GM12875 (cell line): ENCODE data around the gene HEXD.

Experiments
- H3K4me3 ChIP-seq: one replicate; pipeline ENCODE4 v1.5.1; 2011; ENCODE audit warnings: low read depth, low read length, control low read depth
- TF ChIP-seq, protein P1 (sequence below): IDR thresholded peaks from 2 replicates; pipeline ENCODE4 v1.5.1; 2011; ENCODE audit warnings: low read depth, mild to moderate bottlenecking, control low read depth, inconsistent platforms, low read length, moderate library complexity, borderline replicate concordance; ENCODE audit not compliant: insufficient read depth

HEXD gene

DNA sequence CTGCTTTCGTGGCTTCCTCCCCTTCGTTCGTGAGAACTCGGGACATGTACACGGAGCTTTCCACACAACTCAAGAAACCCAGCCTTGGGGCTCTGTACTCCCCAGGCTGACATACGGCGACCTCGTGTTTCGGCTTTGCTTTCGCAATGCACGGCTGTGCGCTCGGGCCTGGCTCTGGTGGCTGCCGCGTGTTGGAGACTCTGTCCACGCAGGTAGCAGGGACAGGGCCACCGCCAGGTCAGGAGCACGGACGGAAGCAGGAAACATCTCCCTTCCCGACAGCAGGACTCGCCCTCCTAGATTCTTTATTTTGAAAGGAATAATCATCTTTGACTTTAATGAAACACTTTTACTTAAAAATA is 29.2 kb upstream of the HEXD start:
- H3K4me3 ChIP-seq, result no peak overlapping the region
- TF ChIP-seq, protein P1, sequence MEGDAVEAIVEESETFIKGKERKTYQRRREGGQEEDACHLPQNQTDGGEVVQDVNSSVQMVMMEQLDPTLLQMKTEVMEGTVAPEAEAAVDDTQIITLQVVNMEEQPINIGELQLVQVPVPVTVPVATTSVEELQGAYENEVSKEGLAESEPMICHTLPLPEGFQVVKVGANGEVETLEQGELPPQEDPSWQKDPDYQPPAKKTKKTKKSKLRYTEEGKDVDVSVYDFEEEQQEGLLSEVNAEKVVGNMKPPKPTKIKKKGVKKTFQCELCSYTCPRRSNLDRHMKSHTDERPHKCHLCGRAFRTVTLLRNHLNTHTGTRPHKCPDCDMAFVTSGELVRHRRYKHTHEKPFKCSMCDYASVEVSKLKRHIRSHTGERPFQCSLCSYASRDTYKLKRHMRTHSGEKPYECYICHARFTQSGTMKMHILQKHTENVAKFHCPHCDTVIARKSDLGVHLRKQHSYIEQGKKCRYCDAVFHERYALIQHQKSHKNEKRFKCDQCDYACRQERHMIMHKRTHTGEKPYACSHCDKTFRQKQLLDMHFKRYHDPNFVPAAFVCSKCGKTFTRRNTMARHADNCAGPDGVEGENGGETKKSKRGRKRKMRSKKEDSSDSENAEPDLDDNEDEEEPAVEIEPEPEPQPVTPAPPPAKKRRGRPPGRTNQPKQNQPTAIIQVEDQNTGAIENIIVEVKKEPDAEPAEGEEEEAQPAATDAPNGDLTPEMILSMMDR, result no peak

- TF ChIP-seq, protein P1, result no peak
- no peak overlapping the region for H3K4me3 ChIP-seq
These were observed 28.8 kb upstream of the HEXD start for GRCh38 chr17:82389379-82389778.

- TF ChIP-seq, protein P1, result no peak
- H3K4me3 ChIP-seq, result no peak overlapping the region
These were observed 27.9 kb upstream of the HEXD start for GRCh38 chr17:82390015-82390859.

DNA sequence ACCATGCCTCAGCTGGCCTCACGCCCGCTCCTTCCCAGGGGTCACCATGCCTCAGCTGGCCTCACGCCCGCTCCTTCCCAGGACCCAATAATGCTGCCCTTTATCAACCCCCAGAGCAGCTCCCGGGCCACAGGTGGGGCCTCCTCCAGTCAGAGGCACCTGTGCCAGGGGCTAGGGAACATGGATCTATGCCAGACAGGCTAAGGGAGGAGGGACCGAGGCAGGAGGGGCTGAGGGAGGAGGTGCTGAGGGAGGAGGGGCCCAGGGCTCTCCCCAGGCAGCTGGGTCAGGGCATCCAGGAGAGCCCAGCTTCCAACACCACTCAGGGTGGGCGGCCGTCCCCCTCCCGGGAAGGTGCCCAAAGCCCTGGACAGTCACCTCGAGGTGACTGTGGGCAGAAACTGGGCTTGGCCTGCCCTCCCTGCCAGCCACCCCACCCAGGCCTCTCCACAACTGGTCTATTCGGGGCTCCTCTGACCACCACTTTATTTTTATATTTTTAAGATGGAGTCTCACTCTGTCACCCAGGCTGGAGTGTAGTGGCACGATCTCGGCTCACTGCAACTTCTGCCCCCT is 27.2 kb upstream of the HEXD start:
- no peak overlapping the region for H3K4me3 ChIP-seq
- TF ChIP-seq, protein P1, result no peak

GRCh38 chr17:82391496-82392066 is 26.6 kb upstream of the HEXD start:
- TF ChIP-seq, protein P1, result no peak
- no peak overlapping the region for H3K4me3 ChIP-seq

DNA sequence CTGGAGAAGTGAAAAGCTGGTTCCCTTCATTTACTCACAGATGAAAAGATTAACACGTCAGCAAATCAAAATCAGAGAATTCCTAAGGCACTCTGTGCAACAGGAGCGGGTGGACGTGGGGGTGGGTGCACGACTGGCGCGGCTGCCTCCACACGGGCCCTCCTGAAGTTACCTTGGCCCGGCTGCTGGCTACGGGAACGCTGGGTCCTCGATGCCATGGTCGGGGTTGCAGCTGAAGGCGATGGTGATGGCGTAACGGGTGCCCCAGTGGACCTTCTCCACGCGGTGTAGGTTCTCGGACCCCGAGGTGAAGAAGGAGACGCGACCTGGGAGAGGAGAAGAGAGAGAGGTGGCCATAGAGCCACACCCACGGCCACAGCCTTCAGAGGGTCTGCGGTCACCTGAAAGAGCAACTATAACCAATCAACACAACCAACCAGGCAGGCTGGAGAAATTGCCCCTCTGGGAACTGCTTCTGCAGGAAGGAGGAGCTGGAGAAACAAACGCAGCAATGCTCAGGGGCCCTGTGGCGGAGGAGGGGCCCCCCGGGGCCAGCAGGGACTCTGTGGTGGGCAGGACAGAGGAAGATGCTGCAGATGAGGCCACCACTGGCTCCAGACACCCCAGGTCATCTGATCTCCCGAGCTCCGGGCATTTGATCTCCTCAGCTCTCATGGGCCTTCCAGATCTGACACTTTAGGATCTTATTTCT is 25.8 kb upstream of the HEXD start:
- H3K4me3 ChIP-seq, result no peak overlapping the region
- TF ChIP-seq, protein P1, result no peak

GRCh38 chr17:82392941-82393340 is 25.2 kb upstream of the HEXD start:
- TF ChIP-seq, protein P1, result no peak
- H3K4me3 ChIP-seq, result no peak overlapping the region
